ENCODE results near the gene PTPRD. TPM values are rescaled to one million over a fixed set of nuclear protein-coding genes. Genes with fewer than 3 reads are reported as not detected.

Gene PTPRD
- total RNA-seq, 2 experiments from 2014 or later: not detected

- CTCF ChIA-PET: no interaction called here
- no peaks in the 10 kb centered on the region for H3K27me3 Mint-ChIP-seq
Observed at GRCh38 chr9:8905731-8906130, 1707.1 kb downstream of the PTPRD start.

GRCh38 chr9:8904771-8905515 lies 1707.9 kb downstream of the PTPRD start:
- Mint-ChIP-seq H3K36me3 (ENCODE audit: low read depth) (no peaks in the 10 kb centered on the region), H3K27ac (no peak overlapping the region), H3K4me3 (no peak overlapping the region), H3K27me3 (no peaks in the 10 kb centered on the region), H3K9me3 (peaks cover 5% of the 10 kb centered on the region), H3K4me1 (no peaks in the 10 kb centered on the region)
- CTCF ChIA-PET: no interaction called here
- no peak for DNase-seq
- POLR2A ChIA-PET: no interaction called here

More at GRCh38 chr9:8905731-8906130, 1707.1 kb downstream of the PTPRD start:
- H3K4me1 Mint-ChIP-seq: no peaks in the 10 kb centered on the region
- no peak overlapping the region for H3K4me3 Mint-ChIP-seq
- POLR2A ChIA-PET: no interaction called here
- DNase-seq: no peak
- H3K27ac Mint-ChIP-seq: no peak overlapping the region
- peaks cover 5% of the 10 kb centered on the region for H3K9me3 Mint-ChIP-seq
- H3K36me3 Mint-ChIP-seq (ENCODE audit: low read depth): no peaks in the 10 kb centered on the region

GRCh38 chr9:8903077-8903476 lies 1709.7 kb downstream of the PTPRD start:
- Mint-ChIP-seq H3K27ac (no peak overlapping the region), H3K4me3 (no peak overlapping the region), H3K9me3 (peaks cover 3% of the 10 kb centered on the region), H3K36me3 (ENCODE audit: low read depth) (no peaks in the 10 kb centered on the region), H3K4me1 (no peaks in the 10 kb centered on the region), H3K27me3 (no peaks in the 10 kb centered on the region)
- ChIA-PET CTCF (no interaction called here), POLR2A (no interaction called here)
- no peak for DNase-seq

GRCh38 chr9:8901146-8901545 lies 1711.7 kb downstream of the PTPRD start:
- Mint-ChIP-seq H3K4me3 (no peak overlapping the region), H3K4me1 (no peaks in the 10 kb centered on the region), H3K27ac (no peak overlapping the region), H3K9me3 (no peaks in the 10 kb centered on the region), H3K36me3 (ENCODE audit: low read depth) (no peaks in the 10 kb centered on the region), H3K27me3 (no peaks in the 10 kb centered on the region)
- ChIA-PET POLR2A (no interaction called here), CTCF (no interaction called here)
- no peak for DNase-seq

GRCh38 chr9:8899511-8899910 lies 1713.3 kb downstream of the PTPRD start:
- POLR2A ChIA-PET: no interaction called here
- CTCF ChIA-PET: no interaction called here
- Mint-ChIP-seq H3K27ac (no peak overlapping the region), H3K27me3 (no peaks in the 10 kb centered on the region), H3K4me1 (no peaks in the 10 kb centered on the region), H3K4me3 (no peak overlapping the region), H3K9me3 (no peaks in the 10 kb centered on the region), H3K36me3 (ENCODE audit: low read depth) (no peaks in the 10 kb centered on the region)
- DNase-seq: no peak

- no peaks in the 10 kb centered on the region for H3K4me1 Mint-ChIP-seq
- no peaks in the 10 kb centered on the region for H3K27me3 Mint-ChIP-seq
- H3K27ac Mint-ChIP-seq: no peak overlapping the region
- CTCF ChIA-PET: interaction anchor here (0.5 to 0.8 kb wide), 2 partner anchors 47 to 1843 kb away, joined by 3 read pairs; no protein-coding TSS in a partner anchor
- POLR2A ChIA-PET: no interaction called here
- DNase-seq: no peak
- H3K4me3 Mint-ChIP-seq: no peak overlapping the region
- H3K9me3 Mint-ChIP-seq: no peaks in the 10 kb centered on the region
- no peaks in the 10 kb centered on the region for H3K36me3 Mint-ChIP-seq (ENCODE audit: low read depth)
Observed at GRCh38 chr9:8895861-8896224, 1717.0 kb downstream of the PTPRD start.

GRCh38 chr9:8895106-8895860 lies 1717.5 kb downstream of the PTPRD start:
- no peaks in the 10 kb centered on the region for H3K9me3 Mint-ChIP-seq
- no peaks in the 10 kb centered on the region for H3K4me1 Mint-ChIP-seq
- CTCF ChIA-PET: interaction anchor here (0.5 to 0.8 kb wide), 2 partner anchors 47 to 1842 kb away, joined by 3 read pairs; no protein-coding TSS in a partner anchor
- POLR2A ChIA-PET: no interaction called here
- H3K36me3 Mint-ChIP-seq (ENCODE audit: low read depth): no peaks in the 10 kb centered on the region
- no peak for DNase-seq
- H3K4me3 Mint-ChIP-seq: no peak overlapping the region
- no peaks in the 10 kb centered on the region for H3K27me3 Mint-ChIP-seq
- no peak overlapping the region for H3K27ac Mint-ChIP-seq

- POLR2A ChIA-PET: no interaction called here
- DNase-seq: no peak
- Mint-ChIP-seq H3K4me1 (no peaks in the 10 kb centered on the region), H3K36me3 (ENCODE audit: low read depth) (no peaks in the 10 kb centered on the region), H3K9me3 (no peaks in the 10 kb centered on the region), H3K4me3 (no peak overlapping the region), H3K27ac (no peak overlapping the region), H3K27me3 (no peaks in the 10 kb centered on the region)
- CTCF ChIA-PET: no interaction called here
Observed at GRCh38 chr9:8890695-8891094, 1722.1 kb downstream of the PTPRD start.

GRCh38 chr9:8889100-8889499 lies 1723.7 kb downstream of the PTPRD start:
- Mint-ChIP-seq H3K27ac (no peak overlapping the region), H3K4me3 (no peak overlapping the region), H3K9me3 (no peaks in the 10 kb centered on the region), H3K27me3 (no peaks in the 10 kb centered on the region), H3K4me1 (no peaks in the 10 kb centered on the region), H3K36me3 (ENCODE audit: low read depth) (no peaks in the 10 kb centered on the region)
- CTCF ChIA-PET: no interaction called here
- DNase-seq: no peak
- POLR2A ChIA-PET: no interaction called here

- H3K36me3 Mint-ChIP-seq (ENCODE audit: low read depth): no peaks in the 10 kb centered on the region
- H3K27ac Mint-ChIP-seq: no peak overlapping the region
- H3K4me1 Mint-ChIP-seq: no peaks in the 10 kb centered on the region
Observed at GRCh38 chr9:8888591-8888990, 1724.2 kb downstream of the PTPRD start.

GRCh38 chr9:8887369-8887768 lies 1725.4 kb downstream of the PTPRD start:
- DNase-seq: no peak
- H3K9me3 Mint-ChIP-seq: no peaks in the 10 kb centered on the region
- CTCF ChIA-PET: no interaction called here
- no peaks in the 10 kb centered on the region for H3K27me3 Mint-ChIP-seq
- no peak overlapping the region for H3K4me3 Mint-ChIP-seq
- H3K4me1 Mint-ChIP-seq: no peaks in the 10 kb centered on the region
- no peak overlapping the region for H3K27ac Mint-ChIP-seq
- no peaks in the 10 kb centered on the region for H3K36me3 Mint-ChIP-seq (ENCODE audit: low read depth)
- POLR2A ChIA-PET: no interaction called here

More at GRCh38 chr9:8888591-8888990, 1724.2 kb downstream of the PTPRD start:
- Mint-ChIP-seq H3K4me3 (no peak overlapping the region), H3K27me3 (no peaks in the 10 kb centered on the region), H3K9me3 (no peaks in the 10 kb centered on the region)
- no peak for DNase-seq
- CTCF ChIA-PET: no interaction called here
- POLR2A ChIA-PET: no interaction called here

- POLR2A ChIA-PET: no interaction called here
- no peaks in the 10 kb centered on the region for H3K27me3 Mint-ChIP-seq
- no peak overlapping the region for H3K27ac Mint-ChIP-seq
- H3K36me3 Mint-ChIP-seq (ENCODE audit: low read depth): no peaks in the 10 kb centered on the region
- CTCF ChIA-PET: no interaction called here
- H3K4me1 Mint-ChIP-seq: no peaks in the 10 kb centered on the region
- no peak overlapping the region for H3K4me3 Mint-ChIP-seq
- DNase-seq: no peak
- no peaks in the 10 kb centered on the region for H3K9me3 Mint-ChIP-seq
Observed at GRCh38 chr9:8883321-8883720, 1729.5 kb downstream of the PTPRD start.

GRCh38 chr9:8880060-8880459 lies 1732.7 kb downstream of the PTPRD start:
- H3K4me1 Mint-ChIP-seq: no peaks in the 10 kb centered on the region
- ChIA-PET POLR2A (no interaction called here), CTCF (no interaction called here)
- H3K36me3 Mint-ChIP-seq (ENCODE audit: low read depth): no peaks in the 10 kb centered on the region
- no peak overlapping the region for H3K4me3 Mint-ChIP-seq
- no peaks in the 10 kb centered on the region for H3K9me3 Mint-ChIP-seq
- DNase-seq: no peak
- no peaks in the 10 kb centered on the region for H3K27me3 Mint-ChIP-seq
- H3K27ac Mint-ChIP-seq: no peak overlapping the region

GRCh38 chr9:8879284-8879683 lies 1733.5 kb downstream of the PTPRD start:
- H3K4me3 Mint-ChIP-seq: no peak overlapping the region
- no peaks in the 10 kb centered on the region for H3K9me3 Mint-ChIP-seq
- H3K27ac Mint-ChIP-seq: no peak overlapping the region
- no peaks in the 10 kb centered on the region for H3K36me3 Mint-ChIP-seq (ENCODE audit: low read depth)
- DNase-seq: no peak
- no peaks in the 10 kb centered on the region for H3K27me3 Mint-ChIP-seq
- ChIA-PET CTCF (no interaction called here), POLR2A (no interaction called here)
- no peaks in the 10 kb centered on the region for H3K4me1 Mint-ChIP-seq

All from activated CD4-positive, alpha-beta memory T cell treated with anti-CD3 and anti-CD28 coated beads, Interleukin-2, amount 10 ng/mL, durations not matched to agents 7 days and 5 days (primary cell).